Naive thymus-derived CD4-positive, alpha-beta T cell (primary cell): ENCODE measurements around the gene CATSPER3. TPM values are rescaled to one million over a fixed set of nuclear protein-coding genes. Genes with fewer than 3 reads are reported as not detected.

ENCODE experiments used
- ATAC-seq: fragments of 150-1000 bp; cut with Tn5 transposase; 2 replicates; pipeline ENCODE4 v1.10.0; 2021; ENCODE audit warnings: mild to moderate bottlenecking, moderate library complexity
- CTCF ChIA-PET: fragments of 350-600 bp; sonication (Branson Sonifier 250); formaldehyde crosslinking; loops from one replicate; lab custom pipeline; 2021; ENCODE audit warnings: antibody characterized with exemption; lab: Charles Lee
- POLR2A ChIA-PET: fragments of 350-600 bp; sonication (Branson Sonifier 250); formaldehyde crosslinking; loops from one replicate; lab custom pipeline; 2021; ENCODE audit warnings: antibody characterized with exemption, inconsistent platforms; lab: Charles Lee
- DNase-seq, 9 donors: peaks; one replicate each; pipeline versions ENCODE4 v3.0.0 to v3.0.0-alpha.2; 2020 to 2022; ENCODE audit warnings: mixed read lengths in 1 of 9
- H3K27ac ChIP-seq: one replicate; pipeline ENCODE4 v1.7.0; 2013; ENCODE audit warnings: mild to moderate bottlenecking, low read depth, low read length, moderate library complexity
- H3K27me3 ChIP-seq, 2 donors: one replicate each; pipeline ENCODE4 v1.7.0; 2013; ENCODE audit warnings: low read length in 2 of 2, mild to moderate bottlenecking in 2 of 2, moderate library complexity in 2 of 2; ENCODE audit not compliant: control insufficient read depth in 2 of 2, insufficient read depth in 2 of 2
- H3K36me3 ChIP-seq, 3 experiments: 1 replicate in 2 of 3; 2 replicates in 1 of 3; pipeline ENCODE4 v1.7.0; 2013; ENCODE audit warnings: low read length in 3 of 3, mild to moderate bottlenecking in 3 of 3, moderate library complexity in 1 of 3; ENCODE audit not compliant: insufficient read depth in 3 of 3, control insufficient read depth in 2 of 3
- H3K4me1 ChIP-seq, 2 donors: one replicate each; pipeline ENCODE4 v1.7.0; 2013; ENCODE audit warnings: low read length in 2 of 2, mild to moderate bottlenecking in 2 of 2, moderate library complexity in 1 of 2; ENCODE audit not compliant: control insufficient read depth in 2 of 2, insufficient read depth in 2 of 2
- H3K4me3 ChIP-seq: 2 replicates; pipeline ENCODE4 v1.7.0; 2013; ENCODE audit warnings: mild to moderate bottlenecking, low read length
- H3K9me3 ChIP-seq, 3 experiments: 1 replicate in 2 of 3; 2 replicates in 1 of 3; pipeline ENCODE4 v1.7.0; 2013; ENCODE audit warnings: low read length in 3 of 3; ENCODE audit not compliant: control insufficient read depth in 2 of 3
- H3K27ac Mint-ChIP-seq, 9 donors: one replicate each; pipeline ENCODE4 v1.8.0; 2020 to 2022; ENCODE audit warnings: mixed read lengths in 9 of 9, mild to moderate bottlenecking in 8 of 9, moderate library complexity in 5 of 9, inconsistent platforms in 2 of 9
- H3K27me3 Mint-ChIP-seq, 5 donors: one replicate each; pipeline ENCODE4 v1.8.0; 2021 to 2022; ENCODE audit warnings: mixed read lengths in 5 of 5, mild to moderate bottlenecking in 1 of 5
- H3K36me3 Mint-ChIP-seq, 5 donors: one replicate each; pipeline ENCODE4 v1.8.0; 2020 to 2022; ENCODE audit warnings: mixed read lengths in 5 of 5, mild to moderate bottlenecking in 3 of 5, inconsistent platforms in 1 of 5
- H3K4me1 Mint-ChIP-seq, 7 donors: one replicate each; pipeline ENCODE4 v1.8.0; 2020 to 2022; ENCODE audit warnings: mixed read lengths in 7 of 7, mild to moderate bottlenecking in 3 of 7, inconsistent platforms in 1 of 7
- H3K4me3 Mint-ChIP-seq, 10 donors: one replicate each; pipeline ENCODE4 v1.8.0; 2020 to 2022; ENCODE audit warnings: mild to moderate bottlenecking in 10 of 10, mixed read lengths in 10 of 10, moderate library complexity in 6 of 10, inconsistent platforms in 2 of 10
- H3K9me3 Mint-ChIP-seq, 11 donors: one replicate each; pipeline ENCODE4 v1.8.0; 2020 to 2022; ENCODE audit warnings: mixed read lengths in 11 of 11, mild to moderate bottlenecking in 4 of 11, inconsistent platforms in 1 of 11, moderate library complexity in 1 of 11
- intact Hi-C, 2 donors: fragments of 100-400 bp; cut with micrococcal nuclease; formaldehyde crosslinking; loops; one replicate each; pipeline ENCODE4 v1.15.1; 2023
- polyA plus RNA-seq, 2 donors: library from polyadenylated mRNA; unstranded; fragments of 300-500 nt; fragmentation: Illumina TruSeq; gene quantifications; one replicate each; pipeline ENCODE4 v1.2.3, GENCODE V29; 2021
- total RNA-seq, 6 experiments: library from RNA in 5 of 6; stranded (reverse) in 5 of 6; gene quantifications; 1 replicate in 5 of 6; 2 replicates in 1 of 6; pipeline ENCODE4 v1.2.3 and lab custom pipeline; 2021 to 2026

Gene CATSPER3
- total and polyA plus RNA-seq, 7 experiments from 2014 or later = 0.45 to 1.5 (median 0.81) TPM

DNA sequence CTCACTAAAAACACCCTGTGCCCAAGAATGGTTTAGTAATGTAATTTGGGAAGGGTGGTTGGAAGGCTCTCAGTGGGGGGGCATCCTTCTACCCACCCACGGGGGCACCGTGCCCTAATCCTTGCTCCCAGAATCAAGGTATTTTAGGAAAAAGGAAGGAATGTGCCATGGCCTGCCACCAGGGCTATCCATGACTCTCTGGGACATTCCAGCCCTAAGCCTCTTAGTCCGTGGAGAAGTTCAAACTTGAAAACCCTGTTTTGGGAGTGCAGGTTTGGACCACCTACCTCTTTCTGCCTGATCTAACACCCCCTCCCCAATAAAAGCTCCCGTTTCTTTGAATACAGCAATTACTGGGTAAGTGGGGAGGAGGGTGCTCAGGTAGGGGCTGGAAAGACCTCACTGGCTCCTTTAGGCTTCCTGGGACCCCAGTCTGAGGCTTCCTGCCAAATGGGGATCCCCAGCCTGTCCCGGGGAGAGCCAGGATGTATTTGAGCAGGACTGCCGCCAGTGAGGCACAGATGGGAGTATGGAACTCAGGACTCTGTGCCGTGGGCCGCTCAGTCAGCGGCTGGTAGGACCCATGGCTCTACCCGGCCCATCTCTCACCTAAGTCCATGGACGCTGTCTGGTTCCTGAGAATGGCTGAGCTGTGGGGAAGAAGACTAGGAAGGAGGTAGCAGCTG, 70.0 kb downstream of the CATSPER3 start:
- Mint-ChIP-seq H3K36me3 (peaks cover 0 to 3% (median 0%) of the 10 kb centered on the region in 5 donors), H3K27ac (no peak overlapping the region), H3K9me3 (peaks cover 0 to 4% (median 0%) of the 10 kb centered on the region in 11 donors), H3K4me3 (peak overlapping the region in 3 of 10 donors; percentile 45 to 69 (median 57)), H3K27me3 (peaks cover 62 to 80% (median 66%) of the 10 kb centered on the region in 5 donors), H3K4me1 (peaks cover 12 to 35% (median 22%) of the 10 kb centered on the region in 7 donors)
- no peaks in the 10 kb centered on the region for H3K36me3 ChIP-seq
- H3K27ac ChIP-seq = no peak overlapping the region
- ChIA-PET CTCF (no interaction called here), POLR2A (no interaction called here)
- H3K4me3 ChIP-seq = no peak overlapping the region
- DNase-seq (no peak), ATAC-seq (no peak)
- H3K27me3 ChIP-seq = peaks cover 0 to 24% of the 10 kb centered on the region in 2 donors
- H3K4me1 ChIP-seq = peaks cover 0 to 2% of the 10 kb centered on the region in 2 donors
- intact Hi-C loops = loop anchor here (5.0 to 10.0 kb wide), 3 partner anchors 73 to 455 kb away; partner anchors contain the start of gene CATSPER3 (in 1 of the 2)
- H3K9me3 ChIP-seq = no peaks in the 10 kb centered on the region

GRCh38 chr5:135038205-135038812, 70.6 kb downstream of the CATSPER3 start:
- POLR2A ChIA-PET = no interaction called here
- Mint-ChIP-seq H3K9me3 (peaks cover 0 to 4% (median 0%) of the 10 kb centered on the region in 11 donors), H3K27me3 (peaks cover 63 to 82% (median 68%) of the 10 kb centered on the region in 5 donors), H3K36me3 (peaks cover 0 to 3% (median 0%) of the 10 kb centered on the region in 5 donors), H3K4me1 (peaks cover 8 to 29% (median 17%) of the 10 kb centered on the region in 7 donors), H3K4me3 (peak overlapping the region in 8 of 10 donors; percentile 16 to 69 (median 41)), H3K27ac (no peak overlapping the region)
- Histone ChIP-seq H3K36me3 (no peaks in the 10 kb centered on the region), H3K27ac (no peak overlapping the region), H3K27me3 (peaks cover 4 to 24% of the 10 kb centered on the region in 2 donors), H3K9me3 (no peaks in the 10 kb centered on the region), H3K4me1 (no peaks in the 10 kb centered on the region), H3K4me3 (no peak overlapping the region)
- intact Hi-C loops = loop anchor here (5.0 to 10.0 kb wide), 3 partner anchors 74 to 454 kb away; partner anchors contain the start of gene CATSPER3 (in 1 of the 2)
- CTCF ChIA-PET = no interaction called here
- no peak for ATAC-seq
- DNase-seq = no peak

DNA sequence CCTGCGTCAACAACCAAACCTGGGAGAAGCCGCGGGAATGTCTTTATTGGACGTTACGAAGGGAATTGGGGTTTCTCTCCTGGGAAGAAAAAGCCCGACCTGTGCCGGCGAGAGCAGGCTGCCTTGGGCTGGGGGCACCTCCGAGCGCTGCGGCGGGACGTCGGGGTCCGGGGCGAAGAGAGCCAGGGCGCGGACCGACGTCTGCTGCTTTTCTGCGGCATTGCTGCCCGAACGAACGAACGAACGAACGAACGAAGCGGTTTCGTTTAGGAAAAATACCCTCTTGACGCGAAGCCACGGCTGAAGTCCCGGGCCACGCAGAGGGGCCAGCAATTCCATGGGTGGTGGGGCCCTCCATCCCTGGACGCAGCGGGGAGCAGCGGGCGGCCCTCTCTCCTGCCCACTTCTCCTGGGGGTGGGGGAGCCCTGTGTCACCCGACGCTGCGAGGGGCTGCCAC, 71.1 kb downstream of the CATSPER3 start:
- ChIA-PET CTCF (no interaction called here), POLR2A (no interaction called here)
- H3K36me3 ChIP-seq = no peaks in the 10 kb centered on the region
- no peak overlapping the region for H3K27ac Mint-ChIP-seq
- peaks cover 0 to 4% (median 0%) of the 10 kb centered on the region in 11 donors for H3K9me3 Mint-ChIP-seq
- no peak for ATAC-seq
- intact Hi-C loops = loop anchor here (5.0 to 10.0 kb wide), 3 partner anchors 74 to 453 kb away; partner anchors contain the start of gene CATSPER3 (in 1 of the 2)
- H3K4me1 ChIP-seq = no peaks in the 10 kb centered on the region
- H3K27me3 ChIP-seq = peaks cover 7 to 24% of the 10 kb centered on the region in 2 donors
- DNase-seq = no peak
- no peak overlapping the region for H3K27ac ChIP-seq
- H3K27me3 Mint-ChIP-seq = peaks cover 66 to 86% (median 71%) of the 10 kb centered on the region in 5 donors
- no peak overlapping the region for H3K4me3 ChIP-seq
- peaks cover 0 to 3% (median 0%) of the 10 kb centered on the region in 5 donors for H3K36me3 Mint-ChIP-seq
- H3K4me1 Mint-ChIP-seq = peaks cover 7 to 28% (median 16%) of the 10 kb centered on the region in 7 donors
- peak overlapping the region in 7 of 10 donors; percentile 23 to 69 (median 37) for H3K4me3 Mint-ChIP-seq
- H3K9me3 ChIP-seq = no peaks in the 10 kb centered on the region

DNA sequence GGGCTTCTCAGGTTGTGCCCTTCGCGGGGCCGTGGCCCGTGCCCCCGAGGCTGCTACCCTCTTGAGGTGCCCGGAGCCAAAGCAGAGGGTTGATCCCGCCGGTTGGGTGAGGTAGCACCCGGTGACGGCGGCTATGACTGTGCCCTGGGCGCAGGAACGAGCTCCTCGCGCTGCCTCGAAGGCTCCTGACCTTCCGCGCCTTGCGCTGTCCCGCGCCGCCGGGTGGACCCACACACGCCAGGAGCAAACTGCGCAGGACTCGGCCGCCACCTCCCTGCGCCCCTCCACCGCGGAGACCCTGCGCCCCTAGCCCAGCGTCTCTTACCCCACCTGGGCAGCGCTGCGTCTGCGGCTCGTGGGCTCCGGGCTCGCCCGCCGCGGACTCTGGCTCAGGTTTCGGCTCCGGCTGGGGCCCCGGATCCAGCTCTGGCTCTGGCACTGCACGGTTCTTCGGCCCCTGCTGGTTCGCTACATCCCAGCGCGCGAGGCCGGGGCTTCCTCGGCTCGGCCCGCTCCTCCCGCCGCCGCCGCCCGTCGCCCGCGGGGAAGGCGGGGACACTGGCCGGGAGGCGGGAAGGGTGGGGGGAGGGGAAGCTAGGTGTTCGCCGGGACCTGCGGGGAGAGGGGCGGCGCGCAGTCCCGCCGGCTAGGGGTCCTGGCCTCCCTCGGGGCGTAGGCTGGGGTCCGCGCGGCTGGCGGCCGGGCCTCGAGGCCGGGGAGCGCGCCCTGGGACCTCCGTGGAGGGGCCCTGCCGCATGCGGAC, 71.7 kb downstream of the CATSPER3 start:
- DNase-seq (no peak), ATAC-seq (peak; percentile 21)
- intact Hi-C loops = loop anchor here (5.0 to 10.0 kb wide), 3 partner anchors 75 to 453 kb away; partner anchors contain the start of gene CATSPER3 (in 1 of the 2)
- Histone ChIP-seq H3K36me3 (no peaks in the 10 kb centered on the region), H3K9me3 (no peaks in the 10 kb centered on the region), H3K27me3 (peaks cover 7 to 23% of the 10 kb centered on the region in 2 donors), H3K4me3 (no peak overlapping the region), H3K4me1 (no peaks in the 10 kb centered on the region), H3K27ac (no peak overlapping the region)
- Mint-ChIP-seq H3K4me3 (peak overlapping the region in 5 of 10 donors; percentile 38 to 76 (median 45)), H3K27me3 (peaks cover 72 to 90% (median 75%) of the 10 kb centered on the region in 5 donors), H3K36me3 (peaks cover 0 to 3% (median 0%) of the 10 kb centered on the region in 5 donors), H3K27ac (no peak overlapping the region), H3K4me1 (peaks cover 6 to 27% (median 15%) of the 10 kb centered on the region in 7 donors), H3K9me3 (peaks cover 0 to 4% (median 0%) of the 10 kb centered on the region in 11 donors)
- ChIA-PET POLR2A (no interaction called here), CTCF (no interaction called here)

DNA sequence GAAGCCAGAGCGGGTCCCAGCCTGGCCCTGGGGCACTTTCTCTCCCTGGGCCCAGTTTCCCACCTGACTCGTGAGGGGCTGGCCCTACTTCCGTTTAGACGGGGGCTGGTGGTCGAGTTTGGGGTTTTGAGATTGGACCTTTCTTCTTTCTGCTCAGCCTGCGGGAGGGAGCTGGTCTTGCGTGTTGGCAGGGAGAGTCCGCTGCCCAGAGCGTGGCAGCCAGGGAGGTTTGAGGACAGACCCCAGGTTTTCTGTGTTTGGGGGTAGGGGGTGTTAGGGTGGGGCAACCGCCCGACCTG, 72.3 kb downstream of the CATSPER3 start:
- peaks cover 0 to 4% (median 0%) of the 10 kb centered on the region in 11 donors for H3K9me3 Mint-ChIP-seq
- intact Hi-C loops = no loop called here
- no peak overlapping the region for H3K27ac ChIP-seq
- ChIA-PET POLR2A (no interaction called here), CTCF (no interaction called here)
- H3K27me3 ChIP-seq = peaks cover 7 to 19% of the 10 kb centered on the region in 2 donors
- H3K4me3 ChIP-seq = no peak overlapping the region
- no peaks in the 10 kb centered on the region for H3K36me3 ChIP-seq
- DNase-seq = no peak
- H3K4me1 Mint-ChIP-seq = peaks cover 3 to 22% (median 9%) of the 10 kb centered on the region in 7 donors
- H3K4me3 Mint-ChIP-seq = peak overlapping the region in 7 of 10 donors; percentile 27 to 76 (median 40)
- H3K27me3 Mint-ChIP-seq = peaks cover 70 to 89% (median 75%) of the 10 kb centered on the region in 5 donors
- ATAC-seq = no peak
- no peaks in the 10 kb centered on the region for H3K9me3 ChIP-seq
- no peak overlapping the region for H3K27ac Mint-ChIP-seq
- no peaks in the 10 kb centered on the region for H3K4me1 ChIP-seq
- H3K36me3 Mint-ChIP-seq = peaks cover 0 to 2% (median 0%) of the 10 kb centered on the region in 5 donors
